Measurements from ENCODE around the gene SMURF1. TPM values are rescaled to one million over a fixed set of nuclear protein-coding genes. Genes with fewer than 3 reads are reported as not detected.

SMURF1 gene
- total and polyA plus RNA-seq, 2 donors (not counting 1 experiment from before 2014, with no cell fraction given), result 17.2 to 18.7 TPM

- Histone ChIP-seq H3K27me3 (ENCODE audit: control insufficient read depth, insufficient read depth, low read length) (no peaks in the 10 kb centered on the region), H3K36me3 (ENCODE audit: control insufficient read depth, insufficient read depth, low read length) (peaks cover 28% of the 10 kb centered on the region), H3K4me3 (replicated peaks in 1 of 4; ENCODE audit: control extremely low read depth in 1 of 4, insufficient read depth in 1 of 4, low read depth in 3 of 4, low read length in 4 of 4) (no peak overlapping the region), H3K79me2 (ENCODE audit: control insufficient read depth, insufficient read depth, low read length) (no peaks in the 10 kb centered on the region), H2AFZ (ENCODE audit: low read length) (no peak overlapping the region), H3K4me1 (ENCODE audit: control insufficient read depth, extremely low read depth, insufficient read depth, low read length) (no peaks in the 10 kb centered on the region), H3K9ac (ENCODE audit: insufficient read depth, low read length) (no peak overlapping the region), H3K9me3 (ENCODE audit: control insufficient read depth, insufficient read depth, low read depth, low read length) (no peaks in the 10 kb centered on the region), H3K27ac (ENCODE audit: insufficient read depth, low read length) (no peak overlapping the region), H3K4me2 (ENCODE audit: extremely low read depth, insufficient read depth, low read length) (no peak overlapping the region), H4K20me1 (ENCODE audit: control insufficient read depth, extremely low read depth, insufficient read depth, low read length) (no peaks in the 10 kb centered on the region)
- TF ChIP-seq EZH2 (IDR thresholded peaks at IDR 0.05; ENCODE audit: low read length, missing control alignments) (no peak), CTCF (conservative IDR thresholded peaks at IDR 0.05 in 1 of 2, IDR thresholded peaks at IDR 0.05 in 1 of 2; ENCODE audit: low read depth in 1 of 2, low read length in 2 of 2) (no peak)
- no peak for DNase-seq (ENCODE audit: low read depth in 2 of 2)
These were observed 148.8 kb downstream of the SMURF1 start for GRCh38 chr7:98995111-98995510.

GRCh38 chr7:98994046-98994944 lies 149.6 kb downstream of the SMURF1 start:
- no peak overlapping the region for H3K27ac ChIP-seq (ENCODE audit: insufficient read depth, low read length)
- peaks cover 30% of the 10 kb centered on the region for H3K36me3 ChIP-seq (ENCODE audit: control insufficient read depth, insufficient read depth, low read length)
- no peak for DNase-seq (ENCODE audit: low read depth in 2 of 2)

More at GRCh38 chr7:98994046-98994944, 149.6 kb downstream of the SMURF1 start:
- Histone ChIP-seq H4K20me1 (ENCODE audit: control insufficient read depth, extremely low read depth, insufficient read depth, low read length) (no peaks in the 10 kb centered on the region), H2AFZ (ENCODE audit: low read length) (no peak overlapping the region), H3K79me2 (ENCODE audit: control insufficient read depth, insufficient read depth, low read length) (no peaks in the 10 kb centered on the region), H3K4me1 (ENCODE audit: control insufficient read depth, extremely low read depth, insufficient read depth, low read length) (no peaks in the 10 kb centered on the region), H3K4me2 (ENCODE audit: extremely low read depth, insufficient read depth, low read length) (no peak overlapping the region), H3K9ac (ENCODE audit: insufficient read depth, low read length) (no peak overlapping the region), H3K9me3 (ENCODE audit: control insufficient read depth, insufficient read depth, low read depth, low read length) (no peaks in the 10 kb centered on the region), H3K27me3 (ENCODE audit: control insufficient read depth, insufficient read depth, low read length) (no peaks in the 10 kb centered on the region), H3K4me3 (replicated peaks in 1 of 4; ENCODE audit: control extremely low read depth in 1 of 4, insufficient read depth in 1 of 4, low read depth in 3 of 4, low read length in 4 of 4) (no peak overlapping the region)
- no peak for TF ChIP-seq EZH2 (IDR thresholded peaks at IDR 0.05; ENCODE audit: low read length, missing control alignments)
- no peak for TF ChIP-seq CTCF (conservative IDR thresholded peaks at IDR 0.05 in 1 of 2, IDR thresholded peaks at IDR 0.05 in 1 of 2; ENCODE audit: low read depth in 1 of 2, low read length in 2 of 2)
